Renal pelvis (tissue), 4 donors: ENCODE results near the gene ZNF280B. TPM values are rescaled to one million over a fixed set of nuclear protein-coding genes. Genes with fewer than 3 reads are reported as not detected.
"Not testable (repeated sequence)": the region's sequence is repeated elsewhere in the genome, so short reads cannot be mapped to it uniquely, and the experiment has no call there.

Source experiments
- DNase-seq: peaks from one replicate; pipeline ENCODE4 v3.0.0-alpha.2; 2013
- polyA plus RNA-seq, 3 donors: library from polyadenylated mRNA; unstranded; fragments of 120-200 nt; gene quantifications; one replicate each; pipeline ENCODE4 v1.2.1, GENCODE V29; 2013; ENCODE audit not compliant: insufficient read length in 3 of 3

Gene ZNF280B
- polyA plus RNA-seq, 3 donors = 3.6 to 5.2 (median 4.6) TPM

DNA sequence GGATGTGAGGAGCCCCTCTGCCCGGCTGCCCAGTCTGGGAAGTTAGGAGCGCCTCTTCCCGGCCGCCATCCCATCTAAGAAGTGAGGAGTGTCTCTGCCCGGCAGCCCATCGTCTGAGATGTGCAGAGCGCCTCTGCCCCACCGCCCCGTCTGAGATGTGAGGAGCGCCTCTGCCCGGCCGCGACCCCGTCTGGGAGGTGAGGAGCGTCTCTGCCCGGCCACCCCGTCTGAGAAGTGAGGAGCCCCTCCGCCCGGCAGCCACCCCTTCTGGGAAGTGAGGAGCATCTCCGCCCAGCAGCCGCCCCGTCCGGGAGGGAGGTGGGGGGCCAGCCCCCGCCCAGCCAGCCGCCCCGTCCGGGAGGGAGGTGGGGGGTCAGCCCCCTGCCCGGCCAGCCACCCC, 66.9 kb downstream of the ZNF280B start:
- DNase-seq = not testable (repeated sequence)

DNA sequence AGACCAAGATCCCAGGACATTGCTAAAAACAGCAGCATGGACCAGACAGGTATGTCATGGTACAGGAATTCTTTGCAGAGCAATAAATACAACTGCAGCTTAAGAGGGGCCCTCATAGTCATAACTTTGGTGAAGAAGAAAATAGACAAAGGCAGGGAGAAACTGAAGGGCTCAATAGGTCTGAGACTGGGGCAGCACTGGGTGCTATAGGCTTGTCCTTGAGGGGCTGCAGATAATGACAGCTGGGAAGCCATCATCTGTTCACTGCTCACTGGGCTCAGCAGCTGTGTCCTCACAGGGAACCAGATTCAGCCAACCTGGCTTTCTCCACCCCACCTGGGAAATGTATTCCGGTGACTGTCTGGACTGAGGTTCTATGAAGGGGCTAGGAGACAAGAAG, 68.4 kb downstream of the ZNF280B start:
- no peak for DNase-seq

Other genes starting within 250 kb of the ZNF280B start
- gene ZNF280A, start 11.5 kb upstream of the ZNF280B start, polyA plus RNA-seq = not detected
- gene PRAME, start 50.5 kb upstream of the ZNF280B start, polyA plus RNA-seq = 1 to 10 TPM in 1 of 3 donors, under 1 TPM in 2; 0.90 to 1.6 (median 0.94) TPM
- gene GGTLC2, start 135.9 kb upstream of the ZNF280B start, polyA plus RNA-seq = not detected